Lung (tissue), 12 donors: ENCODE measurements around the gene PITX3. TPM values are rescaled to one million over a fixed set of nuclear protein-coding genes. Genes with fewer than 3 reads are reported as not detected.

Experiments used
- ATAC-seq: fragments of 200-7000 bp; cut with Tn5 transposase; one replicate; pipeline ENCODE4 v1.9.1; 2020; ENCODE audit warnings: moderate number of reproducible peaks; ENCODE audit not compliant: insufficient read depth, low FRiP score
- DNase-seq, 3 donors: peaks; one replicate each; pipeline ENCODE4 v3.0.0-alpha.2; 2013 to 2017
- H3K27ac ChIP-seq, 2 donors: one replicate each; pipeline ENCODE4 v1.5.1; 2013; ENCODE audit warnings: mild to moderate bottlenecking in 2 of 2, moderate library complexity in 2 of 2, control low read depth in 1 of 2, inconsistent platforms in 1 of 2, low read depth in 1 of 2, low read length in 1 of 2
- H3K27me3 ChIP-seq, 3 donors: one replicate each; pipeline ENCODE4 v1.5.1; 2013; ENCODE audit warnings: low read length in 2 of 3; ENCODE audit not compliant: control insufficient read depth in 3 of 3, insufficient read depth in 3 of 3
- H3K36me3 ChIP-seq, 4 donors: one replicate each; pipeline ENCODE4 v1.5.1; 2013; ENCODE audit warnings: low read length in 4 of 4, mild to moderate bottlenecking in 1 of 4, moderate library complexity in 1 of 4; ENCODE audit not compliant: control insufficient read depth in 4 of 4, insufficient read depth in 4 of 4
- H3K4me1 ChIP-seq, 5 donors: one replicate each; pipeline ENCODE4 v1.5.1; 2013; ENCODE audit warnings: low read length in 5 of 5, mild to moderate bottlenecking in 2 of 5, moderate library complexity in 1 of 5; ENCODE audit not compliant: control insufficient read depth in 5 of 5, insufficient read depth in 5 of 5
- H3K4me3 ChIP-seq: one replicate; pipeline ENCODE4 v1.5.1; 2013; ENCODE audit warnings: mild to moderate bottlenecking, control low read depth, moderate library complexity
- H3K9ac ChIP-seq, 2 donors: one replicate each; pipeline ENCODE4 v1.5.1; 2013; ENCODE audit warnings: low read length in 2 of 2, control low read depth in 1 of 2; ENCODE audit not compliant: insufficient read depth in 1 of 2
- H3K9me3 ChIP-seq, 4 donors: one replicate each; pipeline ENCODE4 v1.5.1; 2013; ENCODE audit warnings: low read length in 3 of 4, mild to moderate bottlenecking in 1 of 4, moderate library complexity in 1 of 4; ENCODE audit not compliant: control insufficient read depth in 4 of 4, insufficient read depth in 3 of 4
- WGBS, 2 donors: extraction: QIAGEN DNeasy Blood & Tissue Kit; methylation state at CpG; one replicate each; pipeline ENCODE4 v1.1.7; 2013; 5-methylcytosine and 5-hydroxymethylcytosine counted together
- polyA plus RNA-seq, 2 donors: library from polyadenylated mRNA; stranded (reverse); fragments of 200-250 nt; gene quantifications; one replicate each; pipeline ENCODE4 v1.2.1, GENCODE V29; 2013
- total RNA-seq, 2 donors: library from RNA; depleted of rRNA in 1 of 2; stranded (reverse); fragments of >200 nt in 1 of 2; gene quantifications; one replicate each; pipeline ENCODE4 v1.2.1, GENCODE V29; 2014 to 2021
- TF ChIP-seq, protein P1 (sequence below): IDR thresholded peaks from 2 replicates; pipeline ENCODE4 v1.5.1; 2012; ENCODE audit warnings: mild to moderate bottlenecking; ENCODE audit errors: control extremely low read depth, extremely low read depth
- donor health status: control.
- donor health status: control.
- donor health status: Bipolar disorder and iron deficiency.
- donor health status: healthy.
- donor health status: DM: yes; HTN: yes; CAD: no.

Gene PITX3
- total and polyA plus RNA-seq, 4 donors = 0.03 TPM; not detected in 3

- WGBS, 2 donors = 2% methylated on average over 18 to 20 of the region's 20 CpGs
- no peak for ATAC-seq
- peaks cover 0 to 5% (median 0%) of the 10 kb centered on the region in 4 donors for H3K36me3 ChIP-seq
- no peaks in the 10 kb centered on the region for H3K9me3 ChIP-seq
- peak overlapping the region; percentile 27 for H3K4me3 ChIP-seq
- no peak overlapping the region for H3K27ac ChIP-seq
- H3K4me1 ChIP-seq = peaks cover 0 to 36% (median 7%) of the 10 kb centered on the region in 5 donors
- DNase-seq = peak in 1 of 3 donors; percentile 39
- peaks cover 0 to 29% (median 5%) of the 10 kb centered on the region in 3 donors for H3K27me3 ChIP-seq
- peak overlapping the region in 1 of 2 donors; percentile 37 for H3K9ac ChIP-seq
- TF ChIP-seq, protein P1, sequence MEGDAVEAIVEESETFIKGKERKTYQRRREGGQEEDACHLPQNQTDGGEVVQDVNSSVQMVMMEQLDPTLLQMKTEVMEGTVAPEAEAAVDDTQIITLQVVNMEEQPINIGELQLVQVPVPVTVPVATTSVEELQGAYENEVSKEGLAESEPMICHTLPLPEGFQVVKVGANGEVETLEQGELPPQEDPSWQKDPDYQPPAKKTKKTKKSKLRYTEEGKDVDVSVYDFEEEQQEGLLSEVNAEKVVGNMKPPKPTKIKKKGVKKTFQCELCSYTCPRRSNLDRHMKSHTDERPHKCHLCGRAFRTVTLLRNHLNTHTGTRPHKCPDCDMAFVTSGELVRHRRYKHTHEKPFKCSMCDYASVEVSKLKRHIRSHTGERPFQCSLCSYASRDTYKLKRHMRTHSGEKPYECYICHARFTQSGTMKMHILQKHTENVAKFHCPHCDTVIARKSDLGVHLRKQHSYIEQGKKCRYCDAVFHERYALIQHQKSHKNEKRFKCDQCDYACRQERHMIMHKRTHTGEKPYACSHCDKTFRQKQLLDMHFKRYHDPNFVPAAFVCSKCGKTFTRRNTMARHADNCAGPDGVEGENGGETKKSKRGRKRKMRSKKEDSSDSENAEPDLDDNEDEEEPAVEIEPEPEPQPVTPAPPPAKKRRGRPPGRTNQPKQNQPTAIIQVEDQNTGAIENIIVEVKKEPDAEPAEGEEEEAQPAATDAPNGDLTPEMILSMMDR = no peak
Measured at GRCh38 chr10:102241032-102241443, 274 bp downstream of the PITX3 start.

- no peaks in the 10 kb centered on the region for H3K9me3 ChIP-seq
- peak in 1 of 3 donors; percentile 49 for DNase-seq
- peaks cover 0 to 41% (median 7%) of the 10 kb centered on the region in 5 donors for H3K4me1 ChIP-seq
- no peak for ATAC-seq
- H3K4me3 ChIP-seq = no peak overlapping the region
- peak overlapping the region in 1 of 2 donors; percentile 37 for H3K9ac ChIP-seq
- H3K27ac ChIP-seq = no peak overlapping the region
- H3K27me3 ChIP-seq = peaks cover 0 to 29% (median 6%) of the 10 kb centered on the region in 3 donors
- H3K36me3 ChIP-seq = peaks cover 0 to 1% (median 0%) of the 10 kb centered on the region in 4 donors
- TF ChIP-seq, protein P1 = no peak
- WGBS, 2 donors = 25 to 27% methylated on average over 38 to 39 of the region's 39 CpGs
Measured at GRCh38 chr10:102240467-102241031, 763 bp downstream of the PITX3 start.

DNA sequence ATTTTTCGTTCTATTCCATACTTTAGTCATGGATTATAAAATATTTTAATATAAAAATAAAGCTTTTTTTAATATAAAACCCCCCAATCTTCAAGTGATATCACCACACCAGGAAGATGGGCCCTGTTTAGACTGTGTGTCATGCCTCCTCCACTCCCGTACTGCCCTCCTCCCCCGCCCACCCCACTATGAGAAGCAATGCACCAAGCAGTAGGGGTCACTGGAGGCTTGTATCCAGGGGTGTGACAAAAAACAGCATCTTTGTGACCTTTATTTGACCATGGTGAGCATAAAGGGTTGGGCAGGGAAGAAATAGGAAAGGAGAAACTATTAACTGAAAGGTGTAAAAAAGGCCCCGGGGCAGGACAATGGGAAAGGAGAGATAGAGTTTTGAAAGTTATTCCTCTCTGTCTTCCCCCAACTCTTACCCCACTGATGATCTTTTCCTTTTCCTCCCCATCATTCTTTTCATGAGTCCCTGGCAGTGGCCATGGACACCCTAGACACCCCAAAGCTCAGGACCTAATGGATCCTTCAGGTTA is 3.5 kb downstream of the PITX3 start:
- Histone ChIP-seq H3K9me3 (no peaks in the 10 kb centered on the region), H3K36me3 (no peaks in the 10 kb centered on the region), H3K27me3 (peaks cover 0 to 41% (median 7%) of the 10 kb centered on the region in 3 donors), H3K4me1 (peaks cover 0 to 40% (median 7%) of the 10 kb centered on the region in 5 donors), H3K27ac (no peak overlapping the region), H3K4me3 (no peak overlapping the region), H3K9ac (no peak overlapping the region)
- TF ChIP-seq, protein P1 = no peak
- ATAC-seq (no peak), DNase-seq (no peak)
- 50 to 67% methylated on average over 4 of the region's 4 CpGs for WGBS, 2 donors
